ENCODE data around the gene TREX2.

TREX2 gene

GRCh38 chrX:153475271-153475670 is 29.4 kb upstream of the TREX2 start:
- no peak for DNase-seq

GRCh38 chrX:153474718-153475117 is 28.9 kb upstream of the TREX2 start:
- peak in 1 of 2 donors; percentile 3 for DNase-seq

GRCh38 chrX:153474266-153474665 is 28.4 kb upstream of the TREX2 start:
- no peak for DNase-seq

GRCh38 chrX:153473126-153473525 is 27.3 kb upstream of the TREX2 start:
- DNase-seq = no peak

- DNase-seq = no peak
These were observed 25.9 kb upstream of the TREX2 start for GRCh38 chrX:153471663-153472280.

GRCh38 chrX:153470411-153471363 is 24.8 kb upstream of the TREX2 start, which contains the start of gene HAUS7:
HAUS7 (minus strand) TSS chrX:153470576; CDS start chrX:153470557, 19 bp downstream.
- DNase-seq = peak; percentile 81 to 83

GRCh38 chrX:153469811-153470410 is 24.1 kb upstream of the TREX2 start:
- DNase-seq = peak; percentile 7 to 16

GRCh38 chrX:153468008-153468580 is 22.2 kb upstream of the TREX2 start:
- DNase-seq = no peak

GRCh38 chrX:153465691-153466380 is 20.0 kb upstream of the TREX2 start:
- DNase-seq = no peak

GRCh38 chrX:153464116-153464515 is 18.3 kb upstream of the TREX2 start:
- DNase-seq = no peak

- no peak for DNase-seq
These were observed 17.7 kb upstream of the TREX2 start for GRCh38 chrX:153463556-153463955.

GRCh38 chrX:153463031-153463430 is 17.2 kb upstream of the TREX2 start:
- DNase-seq = no peak

- no peak for DNase-seq
These were observed 16.4 kb upstream of the TREX2 start for GRCh38 chrX:153462291-153462690.

- peak; percentile 4 to 32 for DNase-seq
These were observed 15.0 kb upstream of the TREX2 start for GRCh38 chrX:153460826-153461225.

- no peak for DNase-seq
These were observed 14.1 kb upstream of the TREX2 start for GRCh38 chrX:153459986-153460385.

GRCh38 chrX:153458476-153458875 is 12.6 kb upstream of the TREX2 start:
- DNase-seq = no peak

- DNase-seq = no peak
These were observed 12.1 kb upstream of the TREX2 start for GRCh38 chrX:153457827-153458466.

GRCh38 chrX:153457136-153457825 is 11.4 kb upstream of the TREX2 start:
- no peak for DNase-seq

GRCh38 chrX:153456704-153457103 is 10.8 kb upstream of the TREX2 start:
- DNase-seq = no peak

GRCh38 chrX:153456161-153456560 is 10.3 kb upstream of the TREX2 start:
- no peak for DNase-seq

GRCh38 chrX:153455571-153455970 is 9.7 kb upstream of the TREX2 start:
- no peak for DNase-seq
